GM12872 (cell line): ENCODE measurements around the gene SELP.

ENCODE experiments used
- TF ChIP-seq, protein P1 (sequence below): IDR thresholded peaks from 3 replicates; pipeline ENCODE4 v1.5.1; 2011; ENCODE audit warnings: low read depth, mild to moderate bottlenecking, low read length, moderate library complexity; ENCODE audit not compliant: insufficient read depth

SELP gene

DNA sequence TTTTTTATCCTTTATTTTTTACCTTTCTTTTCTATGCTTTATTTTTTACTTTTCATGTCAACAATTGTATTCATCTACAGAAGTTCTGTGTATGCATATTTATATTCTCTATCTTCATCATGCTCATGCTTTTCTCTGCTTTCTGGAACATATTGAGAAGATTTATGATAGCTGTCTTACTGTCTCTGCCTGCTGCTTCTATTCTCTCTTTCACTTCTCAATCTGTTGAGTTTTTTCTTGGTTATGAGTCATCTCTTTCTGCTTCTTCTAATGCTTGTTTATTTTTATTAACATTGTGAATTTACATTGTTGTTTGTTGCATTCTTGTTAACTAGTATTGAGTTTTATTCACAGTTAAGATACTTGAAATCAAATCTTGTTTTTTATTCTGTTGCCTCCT is 66.3 kb downstream of the SELP start:
- TF ChIP-seq, protein P1, sequence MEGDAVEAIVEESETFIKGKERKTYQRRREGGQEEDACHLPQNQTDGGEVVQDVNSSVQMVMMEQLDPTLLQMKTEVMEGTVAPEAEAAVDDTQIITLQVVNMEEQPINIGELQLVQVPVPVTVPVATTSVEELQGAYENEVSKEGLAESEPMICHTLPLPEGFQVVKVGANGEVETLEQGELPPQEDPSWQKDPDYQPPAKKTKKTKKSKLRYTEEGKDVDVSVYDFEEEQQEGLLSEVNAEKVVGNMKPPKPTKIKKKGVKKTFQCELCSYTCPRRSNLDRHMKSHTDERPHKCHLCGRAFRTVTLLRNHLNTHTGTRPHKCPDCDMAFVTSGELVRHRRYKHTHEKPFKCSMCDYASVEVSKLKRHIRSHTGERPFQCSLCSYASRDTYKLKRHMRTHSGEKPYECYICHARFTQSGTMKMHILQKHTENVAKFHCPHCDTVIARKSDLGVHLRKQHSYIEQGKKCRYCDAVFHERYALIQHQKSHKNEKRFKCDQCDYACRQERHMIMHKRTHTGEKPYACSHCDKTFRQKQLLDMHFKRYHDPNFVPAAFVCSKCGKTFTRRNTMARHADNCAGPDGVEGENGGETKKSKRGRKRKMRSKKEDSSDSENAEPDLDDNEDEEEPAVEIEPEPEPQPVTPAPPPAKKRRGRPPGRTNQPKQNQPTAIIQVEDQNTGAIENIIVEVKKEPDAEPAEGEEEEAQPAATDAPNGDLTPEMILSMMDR = no peak

DNA sequence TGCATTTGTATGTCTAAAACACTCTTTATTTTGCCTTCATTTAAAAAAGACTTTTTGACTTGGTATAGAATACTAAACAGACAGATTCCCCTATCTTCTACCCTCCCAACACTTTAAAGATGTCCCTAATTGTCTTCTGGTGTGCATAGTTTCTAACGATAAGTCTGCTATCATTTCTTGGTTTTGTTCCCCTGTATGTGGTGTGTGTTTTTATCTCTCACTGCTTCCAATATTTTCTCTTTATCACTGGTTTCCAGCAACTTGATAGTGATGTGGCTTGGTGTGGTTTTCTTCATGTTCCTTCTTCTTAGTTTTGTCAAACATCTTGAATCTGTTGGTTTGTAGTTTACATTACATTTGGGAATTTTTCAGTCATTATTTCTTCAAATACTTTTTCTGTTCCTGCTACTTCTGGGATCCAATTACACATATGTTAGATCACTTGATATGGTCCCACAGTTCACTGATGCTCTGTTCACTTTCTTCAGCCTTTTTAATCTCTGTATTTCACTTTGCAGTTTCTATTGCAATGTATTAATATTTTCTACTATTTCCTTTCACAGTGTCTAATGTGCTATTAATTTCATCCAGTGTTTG is 66.8 kb downstream of the SELP start:
- TF ChIP-seq, protein P1 = no peak

DNA sequence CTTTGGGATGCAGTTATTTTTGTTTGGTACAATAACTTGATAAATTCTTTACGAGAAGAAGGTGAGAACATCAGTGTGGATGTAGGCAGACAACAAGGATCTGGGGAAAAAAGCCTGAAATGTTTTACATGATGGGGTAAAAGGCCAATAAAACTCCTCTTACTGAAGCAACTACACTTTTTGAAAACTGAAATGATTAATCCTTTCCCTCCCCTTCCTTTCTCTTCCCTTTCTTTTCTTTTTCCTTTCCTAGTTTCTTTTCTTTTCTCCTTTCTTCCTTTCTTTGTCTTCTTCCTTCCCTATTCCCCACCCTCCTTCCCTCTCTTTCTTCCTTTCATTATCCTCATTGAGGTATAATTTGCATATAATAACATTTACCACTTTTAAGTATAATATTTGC is 68.2 kb downstream of the SELP start:
- TF ChIP-seq, protein P1 = no peak

DNA sequence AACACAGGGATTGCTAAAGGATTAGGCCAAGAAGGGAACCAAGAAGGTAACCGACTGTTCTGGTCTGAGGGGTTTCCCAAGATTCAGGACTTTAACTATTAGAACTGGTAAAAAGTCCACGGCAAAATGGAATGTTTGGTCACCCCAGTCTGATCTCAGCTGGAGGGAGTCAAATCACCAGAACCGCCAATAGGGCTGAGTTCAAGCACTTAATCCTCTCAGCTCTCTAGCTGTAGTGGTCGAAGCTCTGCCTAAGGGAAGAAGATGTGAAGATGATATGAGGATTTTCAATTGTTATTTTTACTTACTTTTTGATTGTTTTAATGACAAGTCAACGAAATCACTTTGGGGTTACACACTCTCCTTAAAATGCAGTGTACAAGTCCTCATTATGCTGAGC is 72.8 kb downstream of the SELP start:
- TF ChIP-seq, protein P1 = no peak

DNA sequence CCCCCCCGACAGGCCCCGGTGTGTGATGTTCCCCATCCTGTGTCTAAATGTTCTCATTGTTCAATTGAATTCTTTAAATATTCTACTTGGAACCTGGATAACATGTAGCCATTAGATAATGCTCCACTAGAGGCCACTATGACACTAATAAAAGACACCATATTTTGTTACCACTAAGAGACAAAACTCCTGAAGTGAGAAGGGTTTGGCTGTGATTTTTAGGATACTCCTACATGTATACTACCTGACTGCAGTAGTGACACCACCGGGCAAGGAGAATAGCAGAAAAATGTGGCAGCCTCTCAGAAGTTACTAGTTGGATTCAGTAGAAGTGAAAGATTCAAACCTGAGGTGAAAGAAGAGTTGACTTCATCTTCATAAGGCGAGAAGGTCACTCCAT is 79.6 kb downstream of the SELP start:
- TF ChIP-seq, protein P1 = peak; percentile 47; the same call in 2 of the 3 replicates

DNA sequence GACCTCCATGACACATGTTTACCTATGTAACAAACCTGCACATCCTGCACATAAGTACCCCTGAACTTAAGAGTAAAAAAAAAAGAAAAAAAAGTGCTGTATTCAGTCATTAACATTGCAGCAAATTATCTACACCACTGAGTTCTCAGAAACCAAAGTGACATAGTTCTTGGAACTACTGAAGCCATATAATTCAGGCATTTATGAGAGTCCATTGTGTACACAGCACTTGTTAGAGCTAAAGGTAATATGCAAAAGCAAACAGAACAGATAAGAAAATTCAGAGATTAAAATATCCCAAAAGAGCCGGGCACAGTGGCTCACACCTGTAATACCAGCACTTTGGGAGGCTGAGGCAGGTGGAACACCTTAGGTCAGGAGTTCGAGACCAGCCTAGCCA is 81.6 kb downstream of the SELP start:
- TF ChIP-seq, protein P1 = no peak

DNA sequence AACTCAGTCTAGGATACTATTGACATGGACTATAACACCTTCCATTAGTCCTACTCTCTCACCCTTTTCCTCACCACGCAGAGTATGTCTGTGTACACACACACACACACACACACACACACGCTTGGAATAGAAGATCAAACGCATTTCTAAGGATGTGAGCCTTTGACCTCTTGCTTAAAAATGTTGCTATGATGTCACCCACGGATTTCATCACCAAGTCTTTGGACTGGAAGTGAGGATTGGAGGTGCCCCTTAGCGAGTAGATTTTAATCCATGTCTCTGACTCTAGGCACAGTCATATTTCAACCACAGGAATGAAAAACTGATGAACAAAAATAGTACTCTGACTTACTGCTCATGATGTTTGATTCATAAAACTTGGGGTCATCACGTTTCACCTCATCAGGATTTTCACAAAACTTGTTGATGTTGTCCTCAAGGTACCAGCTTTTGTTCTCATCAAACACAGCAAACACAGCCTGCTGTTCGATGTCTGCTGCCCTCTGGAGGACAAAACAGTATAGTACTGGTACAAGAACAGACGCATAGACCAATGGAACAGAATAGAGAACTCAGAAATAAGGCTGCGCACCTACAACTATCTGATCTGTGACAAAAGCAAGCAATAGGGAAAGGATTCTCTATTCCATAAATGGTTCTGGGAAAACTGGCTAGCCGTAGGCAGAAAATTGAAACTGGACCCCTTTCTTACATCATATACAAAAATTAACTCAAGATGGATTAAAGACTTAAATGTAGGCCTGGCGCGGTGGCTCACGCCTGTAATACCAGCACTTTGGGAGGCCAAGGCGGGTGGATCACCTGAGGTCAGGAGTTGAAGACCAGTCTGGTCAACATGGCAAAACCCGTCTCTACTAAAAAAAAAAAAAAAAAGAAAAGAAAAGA is 83.6 kb downstream of the SELP start:
- TF ChIP-seq, protein P1 = peak; percentile 74
